Islet precursor cell (in vitro differentiated cells): ENCODE results near the gene QSOX2.

Experiments
- DNase-seq: peaks from one replicate; pipeline ENCODE4 v3.0.0-alpha.2; 2018

QSOX2 gene

GRCh38 chr9:136171009-136171800 is 74.4 kb downstream of the QSOX2 start:
- peak; percentile 81 for DNase-seq

DNA sequence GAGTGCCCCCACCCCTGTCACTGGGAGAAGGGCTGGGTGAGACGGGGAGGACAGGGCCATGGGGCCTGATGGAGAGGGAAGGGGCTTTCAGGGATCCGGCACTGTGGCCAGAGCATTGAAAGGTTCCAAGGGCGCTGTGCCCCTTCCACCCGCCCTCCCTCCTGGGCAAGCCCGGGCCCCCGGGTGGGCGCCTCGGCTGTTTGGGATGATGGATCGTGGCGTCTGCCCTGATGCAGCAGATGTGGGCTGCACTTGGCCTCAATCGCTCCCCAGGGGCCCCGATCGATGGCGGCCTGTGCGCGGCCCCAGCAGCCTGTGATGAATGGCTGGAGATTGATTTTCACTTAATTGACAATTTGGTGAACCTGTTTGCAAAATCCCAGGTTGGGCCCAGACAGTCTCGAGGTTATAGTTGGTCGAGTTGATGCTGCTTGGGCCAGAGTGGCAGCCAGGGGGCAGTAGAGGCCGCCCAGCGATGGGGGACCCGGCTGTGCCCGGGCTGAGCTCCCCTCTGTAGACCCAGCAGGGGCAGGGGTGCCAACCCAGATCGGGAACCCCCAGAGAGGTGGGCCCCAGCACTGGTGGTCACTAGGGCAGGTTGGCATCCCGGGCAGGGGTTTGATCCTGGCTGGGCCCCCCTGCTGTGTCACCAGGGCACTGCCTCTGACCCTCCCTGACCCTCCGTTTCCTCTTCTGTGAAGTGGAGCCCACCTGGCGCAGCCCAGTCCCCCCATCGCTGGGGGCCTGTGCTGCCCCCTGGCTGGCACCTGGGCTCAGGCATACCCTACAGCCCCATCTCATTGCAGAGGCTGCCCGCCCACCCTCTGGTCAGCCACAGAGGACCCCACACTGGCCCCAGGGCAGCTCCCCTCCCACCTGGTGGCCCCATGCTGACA is 75.4 kb downstream of the QSOX2 start:
- no peak for DNase-seq

DNA sequence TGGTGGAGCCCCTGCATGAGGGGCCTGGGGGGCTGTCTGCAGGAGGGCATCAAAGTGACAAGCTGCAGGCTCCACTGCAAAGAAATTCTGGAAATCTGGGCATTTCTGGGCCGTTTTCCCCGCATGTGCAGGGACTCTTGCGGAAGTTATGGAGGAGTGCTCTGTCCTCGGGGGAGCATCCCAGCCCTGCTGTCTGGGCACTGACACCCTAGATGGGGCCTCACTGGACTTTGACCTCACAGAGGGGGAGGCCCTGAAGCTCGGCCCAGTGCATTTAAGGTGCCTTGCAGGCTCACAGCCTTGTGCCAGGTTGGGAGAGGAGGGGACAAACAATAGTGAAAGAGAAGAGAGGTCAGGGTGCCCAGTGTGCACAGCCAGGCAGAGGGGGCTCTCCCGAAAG is 76.1 kb downstream of the QSOX2 start:
- DNase-seq, result no peak

DNA sequence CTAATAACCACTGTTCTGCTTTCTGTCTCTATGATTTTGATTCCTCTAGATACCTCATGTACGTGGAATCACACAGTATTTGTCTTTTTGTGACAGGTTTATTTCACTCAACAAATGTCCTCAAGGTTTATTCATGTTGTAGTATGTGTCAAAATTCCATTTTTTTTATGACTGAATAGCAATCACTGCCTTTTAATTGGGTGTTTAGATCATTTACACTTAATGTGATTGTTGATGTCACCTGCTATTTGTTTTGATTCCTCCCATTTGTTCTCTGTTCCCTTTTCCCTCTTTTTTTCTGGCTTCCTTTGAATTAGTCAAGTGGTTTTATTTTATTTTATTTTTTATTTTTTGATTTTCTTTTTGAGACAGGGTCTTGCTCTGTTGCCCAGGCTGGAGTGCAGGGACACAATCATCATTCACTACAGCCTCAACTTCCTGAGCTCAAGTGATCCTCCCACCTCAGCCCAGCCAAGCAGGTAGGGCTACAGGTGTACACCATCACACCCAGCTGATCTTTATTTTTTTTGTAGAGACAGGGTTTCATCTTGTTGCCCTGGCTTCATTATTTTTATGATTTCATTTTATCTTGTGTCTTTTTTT is 82.3 kb downstream of the QSOX2 start:
- DNase-seq, result no peak

- no peak for DNase-seq
These were observed 84.5 kb downstream of the QSOX2 start for GRCh38 chr9:136160995-136161610.

DNA sequence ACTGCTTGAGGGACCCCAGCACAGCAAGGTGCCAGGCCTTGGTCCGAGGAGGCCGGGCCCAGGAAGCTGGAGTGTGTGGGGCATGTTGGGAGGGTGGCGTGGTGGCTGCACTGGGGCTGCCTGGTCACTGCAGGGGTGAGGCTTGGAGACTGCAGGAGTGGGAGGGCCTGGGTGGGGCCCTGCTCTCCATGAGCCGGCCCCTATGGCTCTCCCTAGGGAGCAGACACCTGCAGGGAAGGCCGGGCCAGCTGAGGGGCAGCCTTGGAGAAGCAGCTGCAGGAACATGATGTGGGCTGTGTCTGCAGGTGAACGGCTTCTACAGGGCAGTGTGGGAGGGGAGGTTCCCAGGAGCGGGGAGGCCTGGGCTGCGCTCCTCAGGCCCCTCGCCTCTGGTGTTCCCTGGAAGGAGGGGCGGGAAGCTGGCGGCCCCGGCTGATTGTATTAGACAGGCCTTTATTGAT is 85.2 kb downstream of the QSOX2 start:
- no peak for DNase-seq

GRCh38 chr9:136159851-136160250 is 85.8 kb downstream of the QSOX2 start:
- no peak for DNase-seq

DNA sequence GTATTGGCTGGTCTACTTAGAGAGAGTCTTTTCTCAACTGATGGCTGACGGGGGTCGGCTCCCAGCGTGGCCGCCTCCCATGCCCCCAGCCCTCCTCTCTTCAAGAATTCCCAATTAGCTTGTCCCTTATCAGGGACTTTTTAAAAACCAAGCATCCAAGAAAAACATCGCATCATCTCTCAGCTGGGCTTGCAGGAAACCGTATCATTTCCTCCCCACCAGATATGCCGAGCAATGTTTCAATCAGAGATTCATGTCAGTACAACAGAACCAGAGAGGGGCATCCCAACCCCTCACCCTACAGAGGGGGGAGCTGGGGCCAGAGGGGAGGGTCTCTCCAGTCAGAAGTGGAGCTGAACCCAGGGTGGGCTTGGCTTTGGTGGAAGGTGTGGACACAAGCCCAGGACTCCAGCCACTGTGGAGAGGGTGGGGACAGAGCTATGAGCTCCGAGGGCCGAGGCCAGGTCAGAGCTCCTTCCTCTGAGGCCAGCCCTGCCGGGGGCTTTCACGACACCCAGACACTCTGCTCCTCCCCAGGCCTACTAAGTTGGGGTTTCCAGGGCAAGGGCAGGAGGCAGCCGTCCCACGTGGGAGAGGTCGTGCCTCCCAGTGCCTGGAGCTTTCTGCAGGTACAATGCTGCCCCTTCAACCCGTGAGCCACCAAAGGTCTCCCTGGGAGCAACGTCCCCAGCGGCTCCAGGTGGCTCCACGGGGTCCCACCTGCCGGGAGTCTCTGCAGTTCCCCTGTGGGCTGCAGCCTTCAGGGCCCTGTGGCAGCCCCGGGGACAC is 87.9 kb downstream of the QSOX2 start:
- no peak for DNase-seq
